Measurements from ENCODE around the gene ASAP2.

Gene ASAP2

DNA sequence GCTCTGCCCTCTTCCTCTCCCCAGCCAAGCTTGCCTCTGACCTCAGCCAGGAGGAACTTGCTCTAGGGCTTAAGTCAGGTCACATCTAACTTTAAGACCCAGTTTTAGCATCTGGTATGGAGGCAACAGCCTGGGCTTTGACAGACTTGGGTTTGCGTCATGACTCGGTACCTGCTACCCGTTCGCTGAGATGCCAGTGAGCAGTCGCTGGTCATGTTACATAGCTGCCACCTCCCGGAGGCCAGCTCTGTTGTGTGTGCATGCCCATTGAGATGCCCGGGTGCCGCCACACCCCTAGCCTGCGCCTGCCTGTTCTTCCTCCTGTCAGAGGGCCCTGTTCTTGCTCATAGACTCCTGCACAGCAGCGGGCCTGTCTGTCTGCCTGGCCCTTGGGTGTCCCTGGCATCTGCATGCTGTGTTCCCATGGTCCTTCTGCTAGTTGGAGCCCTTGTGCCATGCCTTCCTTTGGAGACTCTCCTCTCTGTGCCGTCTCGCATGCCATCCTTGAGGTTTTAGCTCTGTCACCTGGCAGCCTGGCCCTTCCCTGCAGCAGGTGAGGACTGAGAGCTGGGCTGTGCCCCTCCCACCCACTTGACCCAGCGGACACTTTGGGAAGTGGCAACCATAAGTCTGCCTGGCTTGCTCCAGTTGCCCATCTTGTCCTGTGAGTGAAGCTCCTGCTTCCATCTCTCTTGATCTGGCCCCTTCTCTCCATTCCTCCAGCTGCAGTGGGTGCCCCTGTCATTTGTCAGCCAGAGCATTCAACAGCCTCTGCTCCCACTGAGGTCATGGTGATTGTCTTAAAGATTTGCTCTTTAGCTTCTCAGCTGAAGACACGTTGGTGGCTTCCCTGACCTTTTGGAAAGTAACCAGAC lies 24.9 kb downstream of the ASAP2 start:
- no peak for DNase-seq (ENCODE audit: low spot score)

- DNase-seq (ENCODE audit: low spot score): no peak
Observed at GRCh38 chr2:9232166-9232479, 25.5 kb downstream of the ASAP2 start.

DNA sequence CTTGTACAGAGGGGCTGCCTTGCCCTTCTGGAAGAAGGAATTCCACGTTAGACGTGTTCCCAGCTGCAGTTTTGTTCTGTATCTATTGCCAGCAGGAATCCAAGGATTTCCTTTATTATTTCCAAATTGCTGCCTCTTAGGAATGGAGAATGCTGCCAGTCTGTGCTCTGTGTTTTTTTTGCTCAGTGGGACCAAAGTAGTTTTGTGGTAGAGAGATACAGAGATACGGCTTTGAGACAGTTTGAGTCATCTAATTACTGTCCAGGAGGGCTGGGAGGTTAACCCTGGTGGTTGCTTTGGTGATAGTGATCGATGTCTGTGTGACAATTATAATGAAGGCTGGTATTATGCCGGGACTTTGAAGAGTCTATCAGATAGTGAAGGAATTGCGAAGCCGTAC lies 26.3 kb downstream of the ASAP2 start:
- DNase-seq (ENCODE audit: low spot score): no peak

DNA sequence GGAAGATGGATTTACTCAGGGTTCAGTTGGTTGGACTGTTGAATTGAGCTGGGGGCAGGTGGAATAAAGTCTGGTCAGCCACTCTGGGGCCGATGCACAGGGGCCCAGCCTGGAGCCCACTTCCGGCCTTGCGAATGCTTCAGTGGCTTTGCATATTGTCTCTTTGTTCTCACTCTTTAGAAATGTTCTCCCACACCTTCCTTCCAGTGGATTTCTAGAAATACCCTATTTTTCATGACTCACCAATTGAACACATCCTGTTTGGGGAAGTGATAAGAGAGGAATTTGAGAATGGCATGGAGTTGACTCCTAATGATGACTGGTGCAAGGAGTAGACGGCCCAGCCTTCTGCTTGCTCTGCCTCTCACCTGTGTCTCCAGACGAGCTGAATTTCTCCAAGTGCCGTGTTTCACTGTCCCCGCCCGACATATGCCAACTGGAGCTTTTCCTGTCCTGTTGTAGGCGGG lies 28.1 kb downstream of the ASAP2 start:
- DNase-seq (ENCODE audit: low spot score): no peak

DNA sequence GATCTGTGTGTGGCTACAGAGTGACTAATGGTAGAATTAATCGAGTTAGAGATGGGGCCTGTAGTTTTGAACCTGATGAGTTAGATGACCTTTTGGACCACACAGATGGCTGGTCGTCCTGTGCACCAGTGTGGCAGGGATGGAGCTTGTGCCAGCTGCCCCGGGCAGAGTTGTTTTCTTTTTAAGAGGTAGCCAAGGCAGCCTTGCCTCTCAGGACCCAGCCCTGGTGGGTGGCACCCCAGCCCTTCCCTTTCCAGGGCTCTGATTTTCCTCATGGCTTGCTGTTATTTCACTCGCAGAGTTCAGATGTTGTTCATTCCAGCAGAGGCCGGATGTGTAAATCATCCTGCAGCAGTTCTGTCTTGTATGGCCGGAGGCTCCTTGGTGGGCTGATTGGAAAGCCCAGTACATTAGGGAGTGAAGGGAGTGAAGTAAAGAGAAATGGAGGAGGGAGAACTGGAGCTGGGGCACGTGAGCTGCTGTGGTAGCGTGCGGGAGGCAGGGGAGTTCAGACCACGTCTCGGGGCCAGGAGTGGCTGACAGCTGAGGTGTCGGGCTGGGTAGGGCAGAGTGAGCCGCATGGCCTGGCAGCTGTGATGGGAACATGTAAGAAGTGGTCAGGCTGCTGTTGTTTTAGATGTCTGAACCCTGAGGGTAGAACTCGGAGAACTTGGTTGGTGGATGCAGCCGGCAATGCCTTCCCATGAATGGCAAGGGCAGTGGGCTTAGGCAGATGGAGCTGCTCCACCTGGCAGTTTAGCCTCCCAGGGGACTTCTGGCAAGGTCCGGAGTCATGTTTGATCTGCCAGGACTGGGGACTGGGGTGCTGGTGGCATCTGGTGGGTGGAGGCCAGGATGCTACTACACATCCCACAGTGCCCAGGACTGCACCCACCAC lies 28.8 kb downstream of the ASAP2 start:
- DNase-seq (ENCODE audit: low spot score): no peak

DNA sequence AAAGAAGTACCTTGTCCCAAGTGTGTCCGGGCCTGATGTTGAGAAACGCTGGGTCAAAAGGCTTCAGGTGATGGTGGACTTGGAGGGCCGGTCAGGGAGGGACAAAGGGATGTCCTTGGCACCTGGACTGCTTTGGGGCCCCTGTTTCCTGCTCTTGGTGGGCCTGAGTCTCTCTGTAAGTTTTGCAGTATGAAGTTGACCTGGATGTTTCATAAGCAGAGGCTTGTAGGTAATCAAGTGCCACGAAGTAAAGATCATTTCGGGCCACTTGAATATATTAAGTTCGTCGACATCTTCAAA lies 29.4 kb downstream of the ASAP2 start:
- DNase-seq (ENCODE audit: low spot score): no peak

- no peak for DNase-seq (ENCODE audit: low spot score)
Observed at GRCh38 chr2:9236867-9237266, 30.3 kb downstream of the ASAP2 start.

DNA sequence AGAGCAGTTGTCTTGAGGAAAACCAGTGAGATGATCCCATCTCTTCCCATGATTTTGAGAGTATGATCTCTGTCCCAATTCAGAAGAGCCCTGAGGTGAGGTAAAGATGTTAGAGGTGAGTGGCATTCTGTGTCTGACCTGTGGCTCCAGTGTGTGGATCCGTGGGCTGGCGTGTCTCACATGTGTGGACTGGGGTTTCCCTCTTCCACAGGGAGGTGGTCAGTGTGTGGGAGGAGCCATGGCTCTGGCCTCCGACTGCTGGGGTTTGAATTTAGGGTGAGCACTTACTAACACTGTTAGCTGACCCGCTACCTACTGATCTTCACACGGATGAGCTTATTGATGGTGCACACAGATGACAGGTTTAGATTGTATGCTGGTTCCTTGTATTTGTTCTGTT lies 31.2 kb downstream of the ASAP2 start:
- DNase-seq (ENCODE audit: low spot score): no peak

- no peak for DNase-seq (ENCODE audit: low spot score)
Observed at GRCh38 chr2:9238591-9239326, 32.1 kb downstream of the ASAP2 start.

GRCh38 chr2:9239616-9240015 lies 33.0 kb downstream of the ASAP2 start:
- DNase-seq (ENCODE audit: low spot score): no peak

GRCh38 chr2:9240745-9241144 lies 34.1 kb downstream of the ASAP2 start:
- no peak for DNase-seq (ENCODE audit: low spot score)

- no peak for DNase-seq (ENCODE audit: low spot score)
Observed at GRCh38 chr2:9241233-9241632, 34.6 kb downstream of the ASAP2 start.

DNA sequence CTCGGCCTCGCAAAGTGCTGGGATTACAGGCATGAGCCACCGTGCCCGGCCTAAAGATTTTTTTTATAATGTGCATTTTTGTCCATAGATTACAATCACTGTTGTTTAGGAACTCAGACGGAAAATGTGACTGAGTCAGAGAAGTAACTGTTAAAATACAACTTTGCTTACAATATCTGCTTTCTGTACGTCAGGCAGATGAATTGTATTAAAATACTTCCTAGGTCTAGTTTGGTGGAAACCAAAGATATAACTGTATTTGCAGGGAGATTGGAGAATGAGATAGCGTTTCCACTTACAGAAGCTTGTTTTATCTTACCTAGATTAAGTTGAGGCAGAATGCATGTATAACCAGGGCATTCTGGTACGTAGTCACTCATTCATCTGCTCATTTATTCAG lies 36.7 kb downstream of the ASAP2 start:
- no peak for DNase-seq (ENCODE audit: low spot score)

GRCh38 chr2:9244985-9245544 lies 38.5 kb downstream of the ASAP2 start:
- DNase-seq (ENCODE audit: low spot score): no peak

GRCh38 chr2:9247177-9247576 lies 40.6 kb downstream of the ASAP2 start:
- DNase-seq (ENCODE audit: low spot score): no peak

DNA sequence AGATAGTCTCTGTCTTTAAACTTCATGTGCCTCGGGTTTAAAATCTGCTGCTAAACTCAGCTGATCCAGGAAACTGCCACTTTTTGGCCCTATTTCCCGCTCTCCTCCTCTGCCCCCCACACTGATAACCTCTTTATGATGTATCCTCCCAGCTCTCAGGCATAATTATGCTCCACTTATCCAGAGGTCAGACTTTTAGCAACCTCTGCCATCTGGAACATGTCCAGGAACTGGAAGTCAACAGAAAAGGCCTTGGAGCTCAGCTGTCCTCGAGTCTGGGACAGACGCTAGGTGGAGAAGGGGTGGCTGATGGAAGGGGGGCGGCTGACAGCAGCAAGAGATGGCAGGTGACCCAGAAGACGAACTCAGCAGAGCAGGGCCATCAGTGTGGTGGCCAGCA lies 41.2 kb downstream of the ASAP2 start:
- DNase-seq (ENCODE audit: low spot score): no peak

GRCh38 chr2:9248363-9248762 lies 41.8 kb downstream of the ASAP2 start:
- DNase-seq (ENCODE audit: low spot score): no peak

DNA sequence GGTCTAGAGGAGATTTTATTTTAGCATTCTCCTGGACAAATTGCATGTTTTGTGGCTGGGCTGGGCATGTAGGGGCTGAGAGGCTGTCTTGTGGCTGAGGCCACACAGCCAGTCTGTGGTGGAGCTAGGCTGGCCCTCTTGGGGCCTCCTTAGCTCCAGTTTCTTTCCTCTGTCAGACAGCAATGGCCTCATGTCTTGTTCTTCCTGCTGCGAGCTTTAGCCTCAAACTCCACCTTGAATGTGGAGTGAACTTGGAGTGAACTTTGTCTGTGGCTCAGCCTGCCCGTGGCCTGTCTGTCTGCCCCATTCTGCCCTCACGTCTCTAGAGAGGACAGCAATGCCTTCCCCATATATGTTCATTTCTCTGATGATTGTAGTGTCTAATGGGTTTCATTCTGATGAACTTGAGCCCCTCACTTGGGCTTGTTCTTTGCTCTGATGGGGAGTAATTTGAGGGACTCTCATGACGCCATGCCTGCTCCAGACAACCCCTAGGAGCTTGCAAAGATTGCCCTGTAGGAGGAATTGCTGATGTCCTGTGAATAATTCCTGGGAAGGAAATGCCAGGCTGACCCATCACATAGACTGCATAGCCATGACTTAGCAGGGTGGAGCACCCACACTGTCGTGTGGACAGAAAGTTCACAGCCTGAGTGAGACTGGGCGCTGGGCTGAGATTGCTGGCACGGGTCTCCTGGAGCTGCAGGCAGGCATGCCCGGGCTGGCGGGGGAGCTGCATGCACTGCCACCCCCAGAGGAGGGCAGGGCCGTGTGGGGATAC lies 42.6 kb downstream of the ASAP2 start:
- no peak for DNase-seq (ENCODE audit: low spot score)

- DNase-seq (ENCODE audit: low spot score): no peak
Observed at GRCh38 chr2:9250091-9250490, 43.5 kb downstream of the ASAP2 start.

- no peak for DNase-seq (ENCODE audit: low spot score)
Observed at GRCh38 chr2:9250498-9251153, 44.0 kb downstream of the ASAP2 start.
